HG03378 (cell line): ENCODE measurements around the gene DNAAF9.

Experiments
- ATAC-seq: cut with Tn5 transposase; IDR thresholded peaks from one replicate; pipeline ENCODE4 v1.9.1; 2021; ENCODE audit warnings: mild to moderate bottlenecking, moderate library complexity; ENCODE audit not compliant: unreplicated experiment

DNAAF9 gene

GRCh38 chr20:3412600-3413392 is 5.3 kb upstream of the DNAAF9 start:
- ATAC-seq, result no peak

- ATAC-seq, result no peak
Observed at GRCh38 chr20:3410464-3410863, 3.0 kb upstream of the DNAAF9 start.

- no peak for ATAC-seq
Observed at GRCh38 chr20:3409417-3409816, 1.9 kb upstream of the DNAAF9 start.

- ATAC-seq, result no peak
Observed at GRCh38 chr20:3407771-3408637, 535 bp upstream of the DNAAF9 start.

- ATAC-seq, result no peak
Observed at GRCh38 chr20:3406481-3407039, 909 bp downstream of the DNAAF9 start.

GRCh38 chr20:3405696-3406358 is 1.6 kb downstream of the DNAAF9 start:
- ATAC-seq, result no peak

- no peak for ATAC-seq
Observed at GRCh38 chr20:3405139-3405538, 2.3 kb downstream of the DNAAF9 start.

- ATAC-seq, result no peak
Observed at GRCh38 chr20:3404402-3404801, 3.1 kb downstream of the DNAAF9 start.

- no peak for ATAC-seq
Observed at GRCh38 chr20:3403741-3404140, 3.7 kb downstream of the DNAAF9 start.

- no peak for ATAC-seq
Observed at GRCh38 chr20:3402453-3402852, 5.0 kb downstream of the DNAAF9 start.

- no peak for ATAC-seq
Observed at GRCh38 chr20:3400260-3401155, 7.0 kb downstream of the DNAAF9 start.

- ATAC-seq, result no peak
Observed at GRCh38 chr20:3398681-3399252, 8.7 kb downstream of the DNAAF9 start.

GRCh38 chr20:3396492-3396891 is 11.0 kb downstream of the DNAAF9 start:
- ATAC-seq, result no peak

GRCh38 chr20:3392756-3393155 is 14.7 kb downstream of the DNAAF9 start:
- ATAC-seq, result no peak

- no peak for ATAC-seq
Observed at GRCh38 chr20:3390759-3391425, 16.6 kb downstream of the DNAAF9 start.

- no peak for ATAC-seq
Observed at GRCh38 chr20:3383878-3384495, 23.5 kb downstream of the DNAAF9 start.

GRCh38 chr20:3382836-3383235 is 24.6 kb downstream of the DNAAF9 start:
- ATAC-seq, result no peak

GRCh38 chr20:3380228-3381070 is 27.0 kb downstream of the DNAAF9 start:
- ATAC-seq, result no peak
